Frontal cortex (tissue), 4 donors: ENCODE results near the gene TBC1D5. TPM values are rescaled to one million over a fixed set of nuclear protein-coding genes. Genes with fewer than 3 reads are reported as not detected.
"Not testable (repeated sequence)": the region's sequence is repeated elsewhere in the genome, so short reads cannot be mapped to it uniquely, and the experiment has no call there.

Experiments used
- DNase-seq, 2 donors: peaks; one replicate each; pipeline ENCODE4 v3.0.0; 2012; ENCODE audit warnings: low spot score in 2 of 2
- FAIRE-seq: peaks from 2 replicates; lab custom pipeline; 2012; peaks lifted over from hg19 to GRCh38; lab: Jason Lieb, UNC
- total RNA-seq: library from RNA; depleted of rRNA; stranded (reverse); fragments of >200 nt; gene quantifications from one replicate; pipeline ENCODE4 v1.2.3, GENCODE V29; 2014
- donor health status: control.
- donor health status: control.
- donor health status: control.

Gene TBC1D5
- total RNA-seq, 1 donor from 2014 or later, result 77.5 TPM

GRCh38 chr3:17514597-17514996, 227.8 kb downstream of the TBC1D5 start:
- FAIRE-seq (no peak), DNase-seq (no peak)

- DNase-seq (no peak), FAIRE-seq (no peak)
These were observed 232.2 kb downstream of the TBC1D5 start for GRCh38 chr3:17510265-17510664.

DNA sequence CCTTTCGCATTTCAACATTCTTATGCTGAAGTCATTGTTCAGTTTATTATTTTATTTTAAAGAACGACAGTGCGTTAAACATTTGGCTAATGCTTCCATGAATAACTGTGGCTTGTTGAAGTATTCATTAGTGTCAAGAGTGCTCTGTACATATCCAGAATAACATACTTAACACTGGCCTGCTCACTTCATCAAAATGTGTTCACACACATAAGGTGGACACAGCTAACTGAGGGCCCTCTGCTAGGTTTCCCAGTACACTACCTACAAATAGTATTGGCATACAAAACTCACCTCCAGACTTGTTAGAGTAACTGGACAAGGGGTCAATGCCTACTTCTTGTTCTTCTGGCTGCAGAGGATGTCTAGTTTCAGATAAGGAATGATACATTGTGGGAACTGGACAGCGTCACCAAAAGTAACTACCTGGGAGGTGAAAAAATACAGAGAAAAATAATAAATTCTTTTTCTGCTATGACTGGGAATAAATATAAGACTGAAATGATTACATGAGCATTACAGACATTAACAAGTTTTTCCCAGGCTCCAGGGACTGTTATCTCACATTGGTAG, 234.2 kb downstream of the TBC1D5 start:
- DNase-seq, result no peak
- no peak for FAIRE-seq

GRCh38 chr3:17507480-17507879, 235.0 kb downstream of the TBC1D5 start:
- no peak for DNase-seq
- FAIRE-seq, result no peak

DNA sequence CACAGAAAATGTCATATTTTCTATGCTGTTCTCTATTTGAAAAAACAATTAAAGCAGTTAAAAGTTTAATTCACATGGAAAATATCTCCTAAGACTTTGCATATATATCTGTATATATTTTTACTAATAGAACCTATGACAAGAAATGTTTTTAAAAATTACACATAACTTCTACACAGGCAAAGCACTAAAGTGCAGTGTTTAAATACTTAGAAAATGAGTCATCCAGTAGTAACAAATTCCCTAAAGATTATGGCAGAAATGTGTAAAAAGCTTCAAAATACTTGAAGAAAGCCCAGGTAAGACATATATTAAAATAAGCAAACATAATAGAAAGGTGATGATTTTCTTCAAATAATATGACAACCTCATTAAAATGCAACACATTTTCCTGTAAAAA, 236.6 kb downstream of the TBC1D5 start:
- no peak for DNase-seq
- FAIRE-seq, result no peak

DNA sequence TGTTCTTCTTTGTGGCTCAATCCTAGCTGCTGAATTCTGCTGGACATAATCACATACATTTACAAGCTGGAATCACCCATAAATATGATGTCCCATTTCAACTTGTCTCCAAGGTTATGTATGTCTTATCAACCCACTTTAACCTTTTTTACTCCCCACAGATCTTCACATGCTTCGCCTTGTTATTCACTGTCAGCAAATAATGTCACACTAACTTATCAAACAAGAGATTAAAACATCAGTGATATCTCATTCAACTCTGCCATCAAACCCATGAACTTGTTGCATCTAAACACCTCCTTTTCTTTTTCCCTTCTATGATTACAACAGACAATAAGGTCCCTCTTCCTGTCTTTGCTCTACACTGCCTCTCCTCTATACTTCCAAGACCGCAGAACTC, 240.7 kb downstream of the TBC1D5 start:
- DNase-seq (no peak), FAIRE-seq (no peak)

- FAIRE-seq (no peak), DNase-seq (no peak)
These were observed 241.8 kb downstream of the TBC1D5 start for GRCh38 chr3:17500618-17501017.

DNA sequence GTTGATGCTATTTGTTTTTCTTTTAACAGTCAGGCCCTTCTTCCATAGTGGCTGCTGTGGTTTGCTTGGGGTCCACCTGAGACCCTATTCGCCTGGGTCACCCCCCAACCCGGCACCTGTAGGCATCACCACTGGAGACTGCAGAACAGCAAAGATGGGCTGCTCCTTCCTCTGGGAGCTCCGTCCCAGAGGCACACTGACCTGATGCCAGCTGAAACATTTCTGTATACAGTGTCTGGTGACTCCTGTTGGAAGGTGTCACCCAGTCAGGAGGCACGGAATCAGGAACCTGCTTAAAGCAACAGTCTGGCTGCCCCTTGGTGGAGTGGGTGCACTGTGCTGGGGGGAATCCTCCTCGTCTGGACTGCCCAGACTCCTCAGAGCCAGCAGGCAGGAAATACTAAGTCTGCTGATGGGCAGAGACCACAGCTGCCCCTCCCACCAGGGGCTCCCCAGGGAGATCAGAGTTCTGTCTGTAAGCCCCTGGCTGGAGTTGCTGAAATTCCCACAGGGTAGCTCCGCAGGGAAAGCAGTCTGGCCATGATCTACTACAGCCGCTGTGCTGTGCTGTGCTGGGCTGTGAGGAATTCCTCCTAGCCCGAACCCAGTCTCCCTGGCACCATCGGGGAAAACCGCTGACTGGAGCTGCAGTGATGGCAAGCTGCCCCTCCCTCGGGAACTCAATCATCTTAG, 248.2 kb downstream of the TBC1D5 start:
- no peak for FAIRE-seq

GRCh38 chr3:17491601-17492000, 250.8 kb downstream of the TBC1D5 start:
- DNase-seq (no peak), FAIRE-seq (no peak)

More for the DNA sequence above, 248.2 kb downstream of the TBC1D5 start:
- no peak for DNase-seq

DNA sequence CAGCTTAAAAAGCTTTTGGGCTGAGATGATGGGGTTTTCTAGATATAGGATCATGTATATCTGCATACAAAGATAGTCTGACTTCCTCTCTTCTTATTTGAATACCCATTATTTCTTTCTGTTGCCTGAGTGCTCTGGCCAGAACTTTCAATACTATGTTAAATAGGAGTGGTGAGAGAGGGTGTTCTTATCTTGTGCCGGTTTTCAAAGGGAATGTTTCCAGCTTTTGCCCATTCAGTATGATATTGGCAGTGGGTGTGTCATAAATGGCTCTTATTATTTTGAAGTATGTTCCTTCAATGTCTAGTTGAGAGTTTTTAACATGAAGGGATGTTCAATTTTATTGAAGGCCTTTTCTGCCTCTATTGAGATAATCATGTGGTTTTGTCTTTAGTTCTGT, 251.2 kb downstream of the TBC1D5 start:
- FAIRE-seq, DNase-seq: not testable (repeated sequence)

- DNase-seq, result no peak
- no peak for FAIRE-seq
These were observed 253.3 kb downstream of the TBC1D5 start for GRCh38 chr3:17489139-17489538.

GRCh38 chr3:17481116-17481515, 261.3 kb downstream of the TBC1D5 start:
- no peak for DNase-seq
- no peak for FAIRE-seq

DNA sequence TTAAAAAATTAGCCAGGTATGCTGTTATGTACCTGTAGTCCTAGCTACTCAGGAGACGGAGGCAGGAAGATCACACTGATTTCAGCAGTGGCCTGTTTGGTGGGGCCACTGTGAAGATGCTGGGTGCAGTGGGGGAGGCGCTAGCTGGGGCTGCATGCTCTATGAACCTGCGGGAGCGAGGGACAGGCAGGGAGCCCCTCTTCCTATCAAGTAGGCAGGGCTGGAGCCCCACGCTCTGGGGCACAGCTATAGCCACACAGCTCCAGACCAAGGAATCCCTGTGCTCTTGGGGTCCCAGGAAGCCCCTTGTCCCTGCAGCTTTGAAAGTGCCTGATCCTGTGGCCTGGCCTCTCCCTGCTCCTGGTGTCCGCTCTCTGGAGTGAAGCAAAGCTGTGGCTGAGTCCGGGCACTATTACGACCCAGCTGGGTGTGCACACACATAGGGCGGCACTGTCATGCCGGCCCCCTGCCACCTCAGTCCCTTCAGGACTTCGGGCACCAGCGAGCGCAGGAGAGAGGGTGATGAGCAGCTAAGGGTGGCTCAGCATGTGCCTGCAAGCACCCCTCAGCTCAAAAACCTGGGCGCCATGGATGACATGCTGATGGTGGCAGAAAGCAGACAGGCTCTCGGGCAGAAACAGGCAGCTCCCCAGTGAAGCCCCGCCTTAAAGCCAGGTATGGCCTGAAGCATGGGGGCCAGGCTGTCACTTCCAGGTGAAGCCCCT, 262.6 kb downstream of the TBC1D5 start:
- DNase-seq (no peak), FAIRE-seq (no peak)

- FAIRE-seq, result no peak
These were observed 263.8 kb downstream of the TBC1D5 start for GRCh38 chr3:17478673-17479072.

GRCh38 chr3:17473761-17474160, 268.7 kb downstream of the TBC1D5 start:
- DNase-seq, result no peak
- FAIRE-seq, result no peak

More at GRCh38 chr3:17478673-17479072, 263.8 kb downstream of the TBC1D5 start:
- no peak for DNase-seq

DNA sequence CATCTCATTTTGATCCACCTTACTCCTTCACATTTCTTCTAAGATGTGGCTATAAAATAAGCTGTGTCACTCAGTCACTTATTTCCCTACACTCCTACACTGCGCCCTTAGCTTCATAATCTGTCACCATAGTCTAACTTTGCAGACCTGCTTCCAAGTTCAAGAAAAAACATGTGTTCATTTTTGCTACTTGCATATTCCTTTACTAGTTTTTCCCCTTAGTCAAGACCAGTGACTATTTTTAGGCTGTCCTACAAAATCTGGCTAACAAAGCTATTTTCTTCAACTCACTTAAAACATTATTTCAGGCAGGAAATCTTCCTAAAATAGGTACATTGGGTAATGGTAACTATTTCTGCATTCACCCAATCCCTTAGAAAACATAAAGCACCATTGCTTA, 272.5 kb downstream of the TBC1D5 start:
- FAIRE-seq (no peak), DNase-seq (no peak)

GRCh38 chr3:17469520-17469919, 272.9 kb downstream of the TBC1D5 start:
- no peak for FAIRE-seq
- DNase-seq, result no peak

DNA sequence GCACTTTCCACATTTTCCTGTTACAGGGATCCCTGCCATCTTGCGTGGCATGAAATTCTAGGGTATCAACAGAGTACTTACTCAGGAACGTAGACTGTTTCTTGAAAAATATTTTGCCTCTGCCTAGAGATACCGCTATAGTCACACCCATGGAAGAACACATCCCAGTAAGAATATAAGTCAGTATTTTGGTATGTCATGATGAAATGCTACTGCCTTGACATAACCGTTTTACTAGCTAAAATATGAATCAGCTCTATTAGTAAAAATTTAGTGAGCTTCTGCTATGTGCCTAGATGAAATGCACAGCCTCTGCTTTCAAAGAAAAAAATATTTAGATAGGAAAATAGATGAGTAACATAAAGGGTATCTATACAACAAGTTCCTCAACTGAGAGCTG, 276.4 kb downstream of the TBC1D5 start:
- DNase-seq (no peak), FAIRE-seq (no peak)

- DNase-seq (no peak), FAIRE-seq (no peak)
These were observed 282.9 kb downstream of the TBC1D5 start for GRCh38 chr3:17459470-17459993.

DNA sequence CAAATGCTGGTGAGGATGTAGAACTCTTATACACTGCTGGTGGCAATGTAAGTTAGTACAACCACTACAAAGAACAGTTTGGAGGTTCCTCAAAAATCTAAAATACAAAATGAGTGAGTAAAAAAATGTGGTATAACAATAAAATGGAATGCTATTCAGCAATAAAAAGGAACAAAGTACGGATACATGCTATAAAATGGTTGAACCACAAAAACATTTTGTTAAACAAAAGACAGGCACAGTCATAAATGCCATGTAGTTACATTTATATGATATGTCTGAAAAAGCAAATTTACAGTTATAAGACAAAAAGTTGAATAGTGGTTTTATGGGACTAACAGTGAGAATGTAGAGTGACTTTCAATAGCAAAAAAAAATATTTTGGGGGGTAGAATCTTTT, 285.8 kb downstream of the TBC1D5 start:
- DNase-seq, result no peak
- no peak for FAIRE-seq

- DNase-seq (no peak), FAIRE-seq (no peak)
These were observed 286.4 kb downstream of the TBC1D5 start for GRCh38 chr3:17456046-17456445.
